ENCODE results near the gene MEIS1.

GRCh38 chr2:66412874-66413273 is 22.1 kb upstream of the MEIS1 start:
- TF ChIP-seq, protein P1, sequence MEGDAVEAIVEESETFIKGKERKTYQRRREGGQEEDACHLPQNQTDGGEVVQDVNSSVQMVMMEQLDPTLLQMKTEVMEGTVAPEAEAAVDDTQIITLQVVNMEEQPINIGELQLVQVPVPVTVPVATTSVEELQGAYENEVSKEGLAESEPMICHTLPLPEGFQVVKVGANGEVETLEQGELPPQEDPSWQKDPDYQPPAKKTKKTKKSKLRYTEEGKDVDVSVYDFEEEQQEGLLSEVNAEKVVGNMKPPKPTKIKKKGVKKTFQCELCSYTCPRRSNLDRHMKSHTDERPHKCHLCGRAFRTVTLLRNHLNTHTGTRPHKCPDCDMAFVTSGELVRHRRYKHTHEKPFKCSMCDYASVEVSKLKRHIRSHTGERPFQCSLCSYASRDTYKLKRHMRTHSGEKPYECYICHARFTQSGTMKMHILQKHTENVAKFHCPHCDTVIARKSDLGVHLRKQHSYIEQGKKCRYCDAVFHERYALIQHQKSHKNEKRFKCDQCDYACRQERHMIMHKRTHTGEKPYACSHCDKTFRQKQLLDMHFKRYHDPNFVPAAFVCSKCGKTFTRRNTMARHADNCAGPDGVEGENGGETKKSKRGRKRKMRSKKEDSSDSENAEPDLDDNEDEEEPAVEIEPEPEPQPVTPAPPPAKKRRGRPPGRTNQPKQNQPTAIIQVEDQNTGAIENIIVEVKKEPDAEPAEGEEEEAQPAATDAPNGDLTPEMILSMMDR (IDR thresholded peaks at IDR 0.05) = no peak
- TF ChIP-seq EP300 (IDR thresholded peaks at IDR 0.05) = no peak
- TF ChIP-seq POLR2AphosphoS5 (IDR thresholded peaks at IDR 0.05) = no peak

All from stomach (tissue), 4 donors.